ENCODE results near the gene SREK1. TPM values are rescaled to one million over a fixed set of nuclear protein-coding genes. Genes with fewer than 3 reads are reported as not detected.
"Not testable (repeated sequence)": the region's sequence is repeated elsewhere in the genome, so short reads cannot be mapped to it uniquely, and the experiment has no call there.

The SREK1 gene
- polyA plus RNA-seq, 2 of the 4 experiments (the other 2 are of a cell fraction), result 47.6 to 87.1 TPM

DNA sequence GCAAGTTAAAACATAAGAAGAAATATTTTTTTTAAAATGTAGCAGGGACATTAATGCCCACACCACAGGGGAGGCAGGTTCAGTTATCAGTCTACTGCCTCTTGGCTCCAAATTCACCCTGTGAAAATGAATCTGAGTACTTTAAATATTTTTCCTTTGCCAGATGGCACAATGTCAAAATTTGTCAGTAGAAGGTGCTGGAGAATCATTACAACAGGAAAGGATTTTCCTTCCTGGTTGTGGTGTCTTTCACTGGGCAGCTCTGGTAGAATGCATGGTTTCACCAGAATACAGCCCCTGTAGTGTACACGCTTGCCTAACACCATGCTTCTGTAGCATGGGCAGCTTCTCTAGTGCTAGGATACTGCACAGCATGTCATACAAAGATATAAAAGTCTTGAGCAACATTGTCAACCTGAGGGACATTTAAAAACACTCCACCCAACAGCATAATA is 9.7 kb upstream of the SREK1 start:
- TF ChIP-seq, protein P1, sequence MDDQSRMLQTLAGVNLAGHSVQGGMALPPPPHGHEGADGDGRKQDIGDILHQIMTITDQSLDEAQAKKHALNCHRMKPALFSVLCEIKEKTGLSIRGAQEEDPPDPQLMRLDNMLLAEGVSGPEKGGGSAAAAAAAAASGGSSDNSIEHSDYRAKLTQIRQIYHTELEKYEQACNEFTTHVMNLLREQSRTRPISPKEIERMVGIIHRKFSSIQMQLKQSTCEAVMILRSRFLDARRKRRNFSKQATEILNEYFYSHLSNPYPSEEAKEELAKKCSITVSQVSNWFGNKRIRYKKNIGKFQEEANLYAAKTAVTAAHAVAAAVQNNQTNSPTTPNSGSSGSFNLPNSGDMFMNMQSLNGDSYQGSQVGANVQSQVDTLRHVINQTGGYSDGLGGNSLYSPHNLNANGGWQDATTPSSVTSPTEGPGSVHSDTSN (IDR thresholded peaks at IDR 0.05), result no peak
- TF ChIP-seq ZC3H11A (IDR thresholded peaks at IDR 0.05) (no peak), RARB (CRISPR knock-in tag; IDR thresholded peaks at IDR 0.05) (no peak), HDAC2 (IDR thresholded peaks at IDR 0.05) (no peak), NFE2L2 (conservative IDR thresholded peaks at IDR 0.05; ENCODE audit: low read length) (no peak), RAD21 (conservative IDR thresholded peaks at IDR 0.05 in 1 of 2, IDR thresholded peaks at IDR 0.05 in 1 of 2) (no peak)
- DNase-seq (ENCODE audit: low read depth in 1 of 2, low spot score in 1 of 2) (no peak), ATAC-seq (no peak), FAIRE-seq (no peak)
- Histone ChIP-seq H3K27ac (no peak overlapping the region), H3K4me2 (no peak overlapping the region), H3K4me3 (no peak overlapping the region), H3K9me3 (no peaks in the 10 kb centered on the region; the same call in 2 of the 3 replicates), H3K4me1 (no peaks in the 10 kb centered on the region)
- ChIA-PET CTCF (no interaction called here), POLR2A (no interaction called here)
- 80% methylated on average over 1 of the region's 1 CpG for WGBS (ENCODE audit: missing lambda C conversion rate)

DNA sequence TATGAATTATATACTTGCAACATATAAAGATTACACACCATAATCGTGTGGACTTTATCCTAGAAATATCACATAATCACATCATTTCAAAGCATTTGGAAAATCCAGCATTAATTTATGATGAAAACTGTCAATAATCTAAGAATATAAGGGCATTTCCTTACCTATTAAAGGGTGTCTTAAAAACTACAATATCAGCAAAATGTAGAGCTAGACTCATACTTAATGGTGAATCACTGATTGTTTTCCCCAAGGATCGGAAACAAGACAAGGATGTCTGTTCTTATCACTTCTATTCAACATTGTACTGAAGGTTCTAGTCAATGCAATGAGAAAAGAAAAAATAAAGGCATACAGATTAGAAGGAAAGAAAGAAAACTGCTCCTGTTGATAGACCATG is 8.0 kb upstream of the SREK1 start:
- Histone ChIP-seq H3K4me2 (no peak overlapping the region), H3K27ac (no peak overlapping the region), H3K9me3 (no peaks in the 10 kb centered on the region), H3K4me3 (no peak overlapping the region), H3K4me1 (no peaks in the 10 kb centered on the region)
- ATAC-seq, result no peak
- TF ChIP-seq ZC3H11A (IDR thresholded peaks at IDR 0.05) (no peak), MAFK (IDR thresholded peaks at IDR 0.05; ENCODE audit: partially characterized antibody) (peak; percentile 83)
- POLR2A ChIA-PET, result interaction anchor here (1.7 kb wide), 1 partner anchor 8 kb away, joined by 5 read pairs; the partner anchor contains the start of gene SREK1
- peak; percentile 67 for FAIRE-seq
- WGBS (ENCODE audit: missing lambda C conversion rate), result 60% methylated on average over 2 of the region's 2 CpGs
- CTCF ChIA-PET, result no interaction called here
- DNase-seq (ENCODE audit: low read depth in 1 of 2, low spot score in 1 of 2), result no peak

DNA sequence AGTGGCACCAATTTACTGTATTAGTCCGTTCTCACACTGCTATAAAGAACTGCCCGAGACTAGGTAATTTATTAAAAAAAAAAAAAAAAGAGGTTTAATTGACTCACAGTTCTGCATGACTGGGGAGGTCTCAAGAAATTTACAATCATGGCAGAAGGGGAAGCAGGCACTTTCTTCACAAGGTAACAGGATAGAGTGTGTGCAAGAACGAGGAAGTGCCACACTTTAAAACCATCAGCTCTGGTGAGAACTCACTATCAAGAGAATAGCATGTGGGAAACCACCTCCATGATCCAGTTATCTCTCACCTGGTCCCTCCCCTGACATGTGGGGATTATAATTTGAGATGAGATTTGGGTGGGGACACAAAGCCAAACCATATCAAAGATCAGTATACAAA is 7.2 kb upstream of the SREK1 start:
- ATAC-seq; H3K4me1 ChIP-seq; CTCF ChIA-PET; H3K27ac ChIP-seq; H3K9me3 ChIP-seq; FAIRE-seq; H3K4me2 ChIP-seq; DNase-seq (ENCODE audit: low read depth in 1 of 2, low spot score in 1 of 2); H3K4me3 ChIP-seq: not testable (repeated sequence)
- POLR2A ChIA-PET, result interaction anchor here (1.7 kb wide), 1 partner anchor 7 kb away, joined by 5 read pairs; the partner anchor contains the start of gene SREK1
- WGBS (ENCODE audit: missing lambda C conversion rate), result 57% methylated on average over 3 of the region's 3 CpGs

DNA sequence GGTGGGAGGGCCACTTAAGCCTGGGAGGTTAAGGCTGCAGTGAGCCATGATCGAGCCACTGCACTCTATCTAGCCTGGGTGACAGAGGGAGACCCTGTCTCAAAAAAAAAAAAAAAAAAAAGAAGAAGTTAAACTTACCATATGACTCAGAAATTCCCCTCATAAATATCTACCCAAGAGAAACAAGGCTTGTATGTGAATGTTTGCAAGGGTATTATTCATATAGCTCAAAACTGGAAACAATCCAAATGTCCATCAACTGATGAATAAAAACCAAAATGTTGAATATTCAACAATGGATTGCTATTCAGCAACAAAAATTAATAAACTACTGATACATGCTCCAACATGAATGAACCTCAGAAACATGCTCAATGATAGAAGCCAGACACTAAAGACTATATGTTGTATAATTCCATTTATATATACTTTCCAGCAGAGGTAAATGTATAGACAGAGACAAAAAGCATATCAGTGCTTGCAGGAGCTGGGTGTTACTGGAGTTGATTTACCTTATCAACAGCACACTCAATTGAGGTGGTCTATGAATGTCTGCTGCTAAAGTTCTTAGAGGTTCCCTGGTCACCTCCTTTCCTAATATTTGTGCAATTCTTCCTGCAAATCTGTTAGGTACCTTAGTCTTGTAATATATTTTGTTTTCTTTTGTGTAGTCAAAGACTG is 5.3 kb upstream of the SREK1 start:
- CTCF ChIA-PET, result no interaction called here

DNA sequence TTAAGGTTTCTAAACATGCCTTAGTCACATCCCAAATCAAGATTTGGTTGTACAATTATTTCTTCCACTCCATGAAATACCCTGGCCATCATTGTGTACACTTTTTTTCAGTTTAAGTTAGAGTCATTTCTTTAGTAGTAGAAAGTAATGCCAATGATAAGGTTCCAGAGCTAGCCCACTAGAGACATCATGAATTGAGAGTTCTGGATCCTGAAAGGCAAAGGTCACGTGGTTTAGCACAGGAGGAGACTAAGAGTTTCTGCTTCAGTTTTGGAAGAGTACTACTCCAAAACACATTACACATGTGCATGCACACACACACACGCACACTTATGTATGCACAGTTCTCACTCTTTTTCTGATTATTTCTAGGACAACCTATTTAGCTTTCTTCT is 4.8 kb upstream of the SREK1 start:
- ChIA-PET CTCF (no interaction called here), POLR2A (no interaction called here)
- no peak for DNase-seq (ENCODE audit: low read depth in 1 of 2, low spot score in 1 of 2)
- Histone ChIP-seq H3K9me3 (no peaks in the 10 kb centered on the region), H3K27ac (no peak overlapping the region), H3K4me2 (no peak overlapping the region), H3K4me1 (peaks cover 8% of the 10 kb centered on the region), H3K4me3 (no peak overlapping the region)
- WGBS (ENCODE audit: missing lambda C conversion rate), result 73% methylated on average over 2 of the region's 2 CpGs
- no peak for FAIRE-seq
- ATAC-seq, result no peak
- no peak for TF ChIP-seq MYC (IDR thresholded peaks at IDR 0.05; ENCODE audit: borderline replicate concordance, low read length)
- no peak for TF ChIP-seq KDM5A (IDR thresholded peaks at IDR 0.05)
- TF ChIP-seq NR3C1 (IDR thresholded peaks at IDR 0.05), result no peak
- TF ChIP-seq, protein P2, sequence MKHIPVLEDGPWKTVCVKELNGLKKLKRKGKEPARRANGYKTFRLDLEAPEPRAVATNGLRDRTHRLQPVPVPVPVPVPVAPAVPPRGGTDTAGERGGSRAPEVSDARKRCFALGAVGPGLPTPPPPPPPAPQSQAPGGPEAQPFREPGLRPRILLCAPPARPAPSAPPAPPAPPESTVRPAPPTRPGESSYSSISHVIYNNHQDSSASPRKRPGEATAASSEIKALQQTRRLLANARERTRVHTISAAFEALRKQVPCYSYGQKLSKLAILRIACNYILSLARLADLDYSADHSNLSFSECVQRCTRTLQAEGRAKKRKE (CRISPR knock-in tag; IDR thresholded peaks at IDR 0.05; ENCODE audit: low read depth), result no peak
- TF ChIP-seq, protein P3, sequence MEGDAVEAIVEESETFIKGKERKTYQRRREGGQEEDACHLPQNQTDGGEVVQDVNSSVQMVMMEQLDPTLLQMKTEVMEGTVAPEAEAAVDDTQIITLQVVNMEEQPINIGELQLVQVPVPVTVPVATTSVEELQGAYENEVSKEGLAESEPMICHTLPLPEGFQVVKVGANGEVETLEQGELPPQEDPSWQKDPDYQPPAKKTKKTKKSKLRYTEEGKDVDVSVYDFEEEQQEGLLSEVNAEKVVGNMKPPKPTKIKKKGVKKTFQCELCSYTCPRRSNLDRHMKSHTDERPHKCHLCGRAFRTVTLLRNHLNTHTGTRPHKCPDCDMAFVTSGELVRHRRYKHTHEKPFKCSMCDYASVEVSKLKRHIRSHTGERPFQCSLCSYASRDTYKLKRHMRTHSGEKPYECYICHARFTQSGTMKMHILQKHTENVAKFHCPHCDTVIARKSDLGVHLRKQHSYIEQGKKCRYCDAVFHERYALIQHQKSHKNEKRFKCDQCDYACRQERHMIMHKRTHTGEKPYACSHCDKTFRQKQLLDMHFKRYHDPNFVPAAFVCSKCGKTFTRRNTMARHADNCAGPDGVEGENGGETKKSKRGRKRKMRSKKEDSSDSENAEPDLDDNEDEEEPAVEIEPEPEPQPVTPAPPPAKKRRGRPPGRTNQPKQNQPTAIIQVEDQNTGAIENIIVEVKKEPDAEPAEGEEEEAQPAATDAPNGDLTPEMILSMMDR (IDR thresholded peaks at IDR 0.05), result no peak
- TF ChIP-seq CEBPB (IDR thresholded peaks at IDR 0.05), result no peak
- no peak for TF ChIP-seq CBX8 (IDR thresholded peaks at IDR 0.05)
- no peak for TF ChIP-seq MAFK (IDR thresholded peaks at IDR 0.05; ENCODE audit: partially characterized antibody)
- TF ChIP-seq PHF8 (IDR thresholded peaks at IDR 0.05; ENCODE audit: borderline replicate concordance, low read depth), result no peak
- no peak for TF ChIP-seq BHLHE40 (IDR thresholded peaks at IDR 0.05; ENCODE audit: low read depth, low read length)
- no peak for TF ChIP-seq ZNF302 (CRISPR knock-in tag; IDR thresholded peaks at IDR 0.05)
- TF ChIP-seq, protein P4, sequence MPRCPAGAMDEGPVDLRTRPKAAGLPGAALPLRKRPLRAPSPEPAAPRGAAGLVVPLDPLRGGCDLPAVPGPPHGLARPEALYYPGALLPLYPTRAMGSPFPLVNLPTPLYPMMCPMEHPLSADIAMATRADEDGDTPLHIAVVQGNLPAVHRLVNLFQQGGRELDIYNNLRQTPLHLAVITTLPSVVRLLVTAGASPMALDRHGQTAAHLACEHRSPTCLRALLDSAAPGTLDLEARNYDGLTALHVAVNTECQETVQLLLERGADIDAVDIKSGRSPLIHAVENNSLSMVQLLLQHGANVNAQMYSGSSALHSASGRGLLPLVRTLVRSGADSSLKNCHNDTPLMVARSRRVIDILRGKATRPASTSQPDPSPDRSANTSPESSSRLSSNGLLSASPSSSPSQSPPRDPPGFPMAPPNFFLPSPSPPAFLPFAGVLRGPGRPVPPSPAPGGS (IDR thresholded peaks at IDR 0.05), result no peak
- TF ChIP-seq CBX2 (IDR thresholded peaks at IDR 0.05; ENCODE audit: borderline replicate concordance, low read depth), result no peak
- TF ChIP-seq ESRRA (IDR thresholded peaks at IDR 0.05; ENCODE audit: borderline replicate concordance, low read length), result no peak
- no peak for TF ChIP-seq RCOR1 (IDR thresholded peaks at IDR 0.05; ENCODE audit: low read depth, low read length)

More for the DNA sequence above, 5.3 kb upstream of the SREK1 start:
- DNase-seq (ENCODE audit: low read depth in 1 of 2, low spot score in 1 of 2) (no peak), FAIRE-seq (no peak), ATAC-seq (no peak)
- H3K4me2 ChIP-seq, result no peak overlapping the region
- H3K4me1 ChIP-seq, result peaks cover 8% of the 10 kb centered on the region
- no peak overlapping the region for H3K4me3 ChIP-seq
- H3K9me3 ChIP-seq, result no peaks in the 10 kb centered on the region
- 17% methylated on average over 1 of the region's 1 CpG for WGBS (ENCODE audit: missing lambda C conversion rate)
- POLR2A ChIA-PET, result no interaction called here
- no peak overlapping the region for H3K27ac ChIP-seq
- no peak for TF ChIP-seq MYC (IDR thresholded peaks at IDR 0.05; ENCODE audit: borderline replicate concordance, low read length)
- no peak for TF ChIP-seq ZFP36 (IDR thresholded peaks at IDR 0.05; ENCODE audit: borderline replicate concordance, partially characterized antibody)
- TF ChIP-seq PHF8 (IDR thresholded peaks at IDR 0.05; ENCODE audit: borderline replicate concordance, low read depth), result no peak
- TF ChIP-seq CEBPB (IDR thresholded peaks at IDR 0.05), result no peak
